GM19043 (cell line): ENCODE data around the gene PRSS8.

Experiments used
- ATAC-seq: cut with Tn5 transposase; IDR thresholded peaks from one replicate; pipeline ENCODE4 v1.9.1; 2021; ENCODE audit warnings: low read depth; ENCODE audit not compliant: unreplicated experiment

The PRSS8 gene

DNA sequence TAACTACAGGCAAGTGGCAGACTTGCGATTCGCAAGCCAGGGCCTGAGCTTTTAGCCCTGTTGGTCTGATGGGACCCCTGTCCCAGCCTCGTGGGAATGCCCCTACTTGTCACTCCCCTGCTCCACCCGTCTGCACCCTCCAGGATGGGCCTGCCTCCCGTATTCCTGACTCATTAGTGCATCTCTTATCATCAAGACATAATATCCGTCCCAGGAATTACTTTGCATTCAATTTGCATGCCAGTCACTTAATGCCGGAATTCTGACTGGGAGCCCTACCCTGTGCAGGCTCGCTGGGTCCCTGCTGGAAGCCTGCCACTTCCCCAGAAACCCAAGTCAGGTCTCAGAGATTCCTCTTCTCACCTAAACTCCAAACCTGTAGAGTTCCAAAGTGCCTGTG, 50.1 kb downstream of the PRSS8 start:
- ATAC-seq, result no peak

- no peak for ATAC-seq
Observed at GRCh38 chr16:31084584-31085302, 50.8 kb downstream of the PRSS8 start.

DNA sequence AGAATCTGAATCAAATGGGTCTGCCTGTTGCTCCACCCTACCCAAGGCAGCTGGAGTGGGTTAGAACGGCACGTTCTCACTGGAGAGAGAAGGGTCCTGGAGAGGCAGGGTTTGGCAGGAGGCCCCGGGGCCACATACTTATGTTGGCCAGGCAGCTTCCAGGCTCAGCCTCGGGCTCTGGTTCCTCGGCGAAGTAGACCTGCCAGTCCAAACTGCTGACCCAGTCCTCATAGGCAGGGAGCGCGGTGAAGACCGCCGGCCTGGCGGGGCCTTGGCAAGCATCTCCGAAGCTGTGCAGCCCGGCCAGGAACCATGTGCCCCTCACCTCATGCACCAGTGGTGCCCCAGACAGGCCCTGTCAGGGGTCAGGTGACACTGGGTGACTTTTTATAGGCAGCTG, 51.5 kb downstream of the PRSS8 start:
- ATAC-seq, result no peak

DNA sequence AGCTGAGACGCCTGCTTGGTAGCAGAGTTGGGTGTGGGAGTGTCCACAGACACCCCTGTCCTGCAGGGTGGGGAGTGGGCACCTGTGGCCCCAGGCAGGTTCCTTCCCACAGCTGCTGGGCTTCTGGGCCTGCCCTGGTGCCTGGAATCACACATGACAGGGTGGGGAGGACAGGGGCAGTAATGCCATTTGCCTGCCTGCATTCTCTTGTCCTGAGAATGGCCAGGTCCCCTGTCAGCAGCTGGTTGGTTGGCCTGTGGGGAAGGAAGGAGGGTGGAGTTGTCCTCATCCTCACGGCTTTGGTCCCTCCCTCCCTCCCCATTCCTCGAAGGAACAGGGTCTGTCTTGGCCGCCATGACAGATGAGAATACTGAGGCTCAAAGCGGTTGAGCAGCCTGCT, 52.0 kb downstream of the PRSS8 start:
- ATAC-seq, result no peak

GRCh38 chr16:31083081-31083480, 52.4 kb downstream of the PRSS8 start:
- no peak for ATAC-seq

GRCh38 chr16:31082368-31083045, 53.0 kb downstream of the PRSS8 start:
- ATAC-seq, result no peak
